Cardiac muscle cell (in vitro differentiated cells and primary cell): ENCODE data around the gene PROZ. TPM values are rescaled to one million over a fixed set of nuclear protein-coding genes. Genes with fewer than 3 reads are reported as not detected.

Source experiments
- DNase-seq, 2 donors: peaks; one replicate each; pipeline versions ENCODE4 v3.0.0 to v3.0.0-alpha.2; 2010 to 2017; ENCODE audit warnings: low read depth in 1 of 2, low spot score in 1 of 2
- H3K27ac ChIP-seq: fragments of 200-600 bp; sonication (generic); 2 replicates; pipeline ENCODE4 v1.5.1; 2016
- H3K27me3 ChIP-seq: fragments of 200-600 bp; sonication (generic); 2 replicates; pipeline ENCODE4 v1.6.0; 2016; ENCODE audit warnings: control low read depth
- H3K36me3 ChIP-seq: fragments of 200-600 bp; sonication (generic); 2 replicates; pipeline ENCODE4 v1.5.1; 2016; ENCODE audit warnings: control low read depth
- H3K4me1 ChIP-seq: fragments of 200-600 bp; sonication (generic); 2 replicates; pipeline ENCODE4 v1.8.1; 2017; ENCODE audit warnings: low read depth, mild to moderate bottlenecking, mixed run types
- H3K4me3 ChIP-seq: fragments of 200-600 bp; sonication (generic); 2 replicates; pipeline ENCODE4 v1.5.1; 2016; ENCODE audit warnings: mild to moderate bottlenecking
- H3K9me3 ChIP-seq: fragments of 200-600 bp; sonication (generic); 2 replicates; pipeline ENCODE4 v1.5.1; 2017; ENCODE audit warnings: low read depth, mild to moderate bottlenecking, control low read depth
- polyA plus RNA-seq: library from polyadenylated mRNA; unstranded; fragments of >200 nt; fragmentation: Nextera tagmentation; extraction: Ambion mirVana; gene quantifications from 2 replicates; pipeline ENCODE4 v1.2.1, GENCODE V29; 2016
- total RNA-seq: library from RNA; depleted of rRNA; stranded (reverse); fragments of >200 nt; gene quantifications from 2 replicates; pipeline ENCODE4 v1.2.3, GENCODE V29; 2016
- TF ChIP-seq, protein P1 (sequence below): IDR thresholded peaks from 2 replicates; pipeline ENCODE4 v1.5.1; 2012; ENCODE audit warnings: low read depth, mild to moderate bottlenecking, low read length

Gene PROZ
- total and polyA plus RNA-seq, 2 experiments from 2014 or later: 0.42 TPM; not detected in 1

DNA sequence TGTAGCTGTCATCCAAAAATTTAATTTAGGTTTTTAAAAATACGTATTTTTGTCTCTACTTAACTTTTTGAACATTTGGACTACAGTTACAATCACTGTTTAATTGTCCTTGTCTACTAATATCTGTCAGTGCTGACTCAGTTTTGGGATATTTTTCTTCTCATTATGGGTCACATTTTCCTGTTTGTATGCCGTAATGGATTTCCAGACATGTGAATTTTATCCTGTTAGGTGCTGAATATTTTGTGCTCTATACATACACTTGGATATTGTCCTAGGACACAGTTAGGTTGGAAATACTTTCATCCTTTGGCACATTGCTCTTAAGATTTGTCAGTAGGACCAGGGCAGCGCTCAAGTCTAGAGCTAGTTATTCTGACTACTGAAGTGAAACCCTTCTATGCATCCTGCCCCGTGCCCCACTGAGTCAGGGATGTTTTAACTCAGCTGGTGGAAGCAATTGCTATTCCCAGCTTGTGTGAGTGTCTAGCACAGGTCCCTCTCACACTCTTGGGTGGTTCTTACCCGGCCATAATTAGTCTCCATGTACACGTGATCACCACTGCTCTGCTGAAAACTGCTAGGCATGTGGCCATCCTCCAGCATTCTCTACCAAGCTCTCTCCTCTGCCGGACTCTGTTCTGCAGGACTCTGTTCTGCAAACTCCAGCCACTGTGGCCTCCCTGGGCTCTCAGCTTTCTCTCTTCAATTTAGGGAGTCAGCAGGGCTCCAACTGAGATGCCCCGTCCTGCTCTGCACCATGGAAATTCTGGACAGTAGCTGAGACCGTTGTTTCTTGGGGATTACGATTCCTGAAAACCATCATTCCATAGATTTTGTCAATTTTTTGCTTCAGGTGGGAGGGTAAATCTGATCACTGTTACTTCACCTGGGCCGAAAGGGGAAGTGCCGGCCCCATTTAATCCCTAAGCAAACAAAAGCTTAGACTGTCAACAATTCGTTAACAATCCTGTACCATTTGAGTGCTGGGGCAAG is 11.1 kb downstream of the PROZ start:
- no peaks in the 10 kb centered on the region for H3K9me3 ChIP-seq
- H3K36me3 ChIP-seq: peaks cover 1% of the 10 kb centered on the region
- no peak overlapping the region for H3K27ac ChIP-seq
- no peaks in the 10 kb centered on the region for H3K4me1 ChIP-seq
- TF ChIP-seq, protein P1, sequence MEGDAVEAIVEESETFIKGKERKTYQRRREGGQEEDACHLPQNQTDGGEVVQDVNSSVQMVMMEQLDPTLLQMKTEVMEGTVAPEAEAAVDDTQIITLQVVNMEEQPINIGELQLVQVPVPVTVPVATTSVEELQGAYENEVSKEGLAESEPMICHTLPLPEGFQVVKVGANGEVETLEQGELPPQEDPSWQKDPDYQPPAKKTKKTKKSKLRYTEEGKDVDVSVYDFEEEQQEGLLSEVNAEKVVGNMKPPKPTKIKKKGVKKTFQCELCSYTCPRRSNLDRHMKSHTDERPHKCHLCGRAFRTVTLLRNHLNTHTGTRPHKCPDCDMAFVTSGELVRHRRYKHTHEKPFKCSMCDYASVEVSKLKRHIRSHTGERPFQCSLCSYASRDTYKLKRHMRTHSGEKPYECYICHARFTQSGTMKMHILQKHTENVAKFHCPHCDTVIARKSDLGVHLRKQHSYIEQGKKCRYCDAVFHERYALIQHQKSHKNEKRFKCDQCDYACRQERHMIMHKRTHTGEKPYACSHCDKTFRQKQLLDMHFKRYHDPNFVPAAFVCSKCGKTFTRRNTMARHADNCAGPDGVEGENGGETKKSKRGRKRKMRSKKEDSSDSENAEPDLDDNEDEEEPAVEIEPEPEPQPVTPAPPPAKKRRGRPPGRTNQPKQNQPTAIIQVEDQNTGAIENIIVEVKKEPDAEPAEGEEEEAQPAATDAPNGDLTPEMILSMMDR: no peak
- no peak overlapping the region for H3K4me3 ChIP-seq
- no peaks in the 10 kb centered on the region for H3K27me3 ChIP-seq
- DNase-seq: no peak

- Histone ChIP-seq H3K9me3 (no peaks in the 10 kb centered on the region), H3K36me3 (peaks cover 6% of the 10 kb centered on the region), H3K4me3 (no peak overlapping the region), H3K4me1 (no peaks in the 10 kb centered on the region), H3K27me3 (no peaks in the 10 kb centered on the region), H3K27ac (no peak overlapping the region)
- DNase-seq: no peak
- TF ChIP-seq, protein P1: no peak
Measured at GRCh38 chr13:113170511-113170910, 12.1 kb downstream of the PROZ start.

DNA sequence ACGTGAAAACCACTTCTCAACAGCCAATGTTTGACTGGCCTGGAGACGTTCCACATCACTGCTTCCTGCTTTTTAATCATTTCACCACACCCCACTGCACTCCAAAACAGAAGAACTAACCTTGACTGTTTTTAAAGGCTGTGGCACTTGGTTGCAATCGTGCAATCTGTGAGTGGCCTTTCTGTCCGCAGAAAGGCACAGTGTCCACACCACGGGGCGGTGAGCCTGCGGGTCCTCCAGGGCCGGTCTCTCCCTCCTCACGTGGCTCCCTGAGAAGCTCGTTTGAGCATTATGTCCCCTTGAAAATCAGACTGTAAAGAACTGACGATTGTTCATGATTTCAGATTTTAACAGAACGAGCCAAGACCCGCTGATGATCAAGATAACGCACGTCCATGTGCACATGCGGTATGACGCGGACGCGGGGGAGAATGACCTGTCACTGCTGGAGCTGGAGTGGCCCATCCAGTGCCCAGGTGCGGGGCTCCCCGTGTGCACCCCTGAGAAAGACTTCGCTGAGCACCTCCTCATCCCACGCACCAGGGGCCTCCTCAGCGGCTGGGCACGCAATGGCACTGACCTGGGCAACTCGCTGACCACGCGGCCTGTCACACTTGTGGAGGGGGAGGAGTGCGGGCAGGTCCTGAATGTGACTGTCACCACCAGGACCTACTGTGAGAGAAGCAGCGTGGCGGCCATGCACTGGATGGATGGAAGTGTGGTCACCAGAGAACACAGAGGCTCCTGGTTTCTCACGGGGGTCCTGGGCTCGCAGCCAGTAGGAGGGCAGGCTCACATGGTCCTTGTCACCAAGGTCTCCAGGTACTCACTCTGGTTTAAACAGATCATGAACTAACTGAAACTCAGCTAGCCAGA is 13.0 kb downstream of the PROZ start:
- Histone ChIP-seq H3K36me3 (peaks cover 6% of the 10 kb centered on the region), H3K4me1 (no peaks in the 10 kb centered on the region), H3K27me3 (no peaks in the 10 kb centered on the region), H3K9me3 (no peaks in the 10 kb centered on the region), H3K4me3 (no peak overlapping the region), H3K27ac (no peak overlapping the region)
- TF ChIP-seq, protein P1: no peak
- DNase-seq: no peak

- H3K27me3 ChIP-seq: no peaks in the 10 kb centered on the region
- no peaks in the 10 kb centered on the region for H3K4me1 ChIP-seq
- DNase-seq: no peak
- H3K27ac ChIP-seq: no peak overlapping the region
- TF ChIP-seq, protein P1: no peak
- peaks cover 9% of the 10 kb centered on the region for H3K36me3 ChIP-seq
- H3K9me3 ChIP-seq: no peaks in the 10 kb centered on the region
- no peak overlapping the region for H3K4me3 ChIP-seq
Measured at GRCh38 chr13:113172419-113172926, 14.0 kb downstream of the PROZ start.

GRCh38 chr13:113176280-113176679 is 17.8 kb downstream of the PROZ start:
- Histone ChIP-seq H3K27me3 (no peaks in the 10 kb centered on the region), H3K36me3 (peaks cover 25% of the 10 kb centered on the region), H3K4me1 (peaks cover 21% of the 10 kb centered on the region), H3K4me3 (no peak overlapping the region), H3K27ac (no peak overlapping the region), H3K9me3 (no peaks in the 10 kb centered on the region)
- DNase-seq: no peak
- TF ChIP-seq, protein P1: no peak
